GM19193 (cell line): ENCODE results near the gene CCDC192.

Experiments
- POLR2A ChIP-seq: IDR thresholded peaks from 4 replicates; pipeline ENCODE4 v1.6.1; 2011; ENCODE audit not compliant: insufficient read depth, insufficient read length; ENCODE audit errors: extremely low read depth

Gene CCDC192

GRCh38 chr5:127814588-127814973 lies 111.4 kb downstream of the CCDC192 start:
- TF ChIP-seq POLR2A, result no peak

GRCh38 chr5:127820910-127821553 lies 117.8 kb downstream of the CCDC192 start:
- TF ChIP-seq POLR2A, result no peak

- TF ChIP-seq POLR2A, result no peak
Measured at GRCh38 chr5:127821896-127822295, 118.7 kb downstream of the CCDC192 start.

GRCh38 chr5:127824126-127824525 lies 120.9 kb downstream of the CCDC192 start:
- TF ChIP-seq POLR2A, result no peak

GRCh38 chr5:127826011-127826410 lies 122.8 kb downstream of the CCDC192 start:
- TF ChIP-seq POLR2A, result no peak

- no peak for TF ChIP-seq POLR2A
Measured at GRCh38 chr5:127827451-127827850, 124.3 kb downstream of the CCDC192 start.

- no peak for TF ChIP-seq POLR2A
Measured at GRCh38 chr5:127830157-127830556, 127.0 kb downstream of the CCDC192 start.

GRCh38 chr5:127830829-127831598 lies 127.8 kb downstream of the CCDC192 start:
- no peak for TF ChIP-seq POLR2A

- TF ChIP-seq POLR2A, result no peak
Measured at GRCh38 chr5:127832067-127832466, 128.9 kb downstream of the CCDC192 start.

GRCh38 chr5:127834094-127834531 lies 130.9 kb downstream of the CCDC192 start:
- TF ChIP-seq POLR2A, result no peak

GRCh38 chr5:127834554-127834953 lies 131.4 kb downstream of the CCDC192 start:
- no peak for TF ChIP-seq POLR2A

- no peak for TF ChIP-seq POLR2A
Measured at GRCh38 chr5:127838661-127839060, 135.5 kb downstream of the CCDC192 start.

- no peak for TF ChIP-seq POLR2A
Measured at GRCh38 chr5:127839072-127839471, 135.9 kb downstream of the CCDC192 start.

GRCh38 chr5:127839496-127840197 lies 136.5 kb downstream of the CCDC192 start:
- no peak for TF ChIP-seq POLR2A

GRCh38 chr5:127840198-127840524 lies 137.0 kb downstream of the CCDC192 start:
- TF ChIP-seq POLR2A, result no peak

- TF ChIP-seq POLR2A, result no peak
Measured at GRCh38 chr5:127840809-127841208, 137.6 kb downstream of the CCDC192 start.
